NCI-H2196 (cell line): ENCODE data around the gene HOXD11.

Experiments used
- DNase-seq: peaks from one replicate; lab custom pipeline; 2025; ENCODE audit not compliant: unreplicated experiment; lab: John Stamatoyannopoulos, UW

Gene HOXD11

DNA sequence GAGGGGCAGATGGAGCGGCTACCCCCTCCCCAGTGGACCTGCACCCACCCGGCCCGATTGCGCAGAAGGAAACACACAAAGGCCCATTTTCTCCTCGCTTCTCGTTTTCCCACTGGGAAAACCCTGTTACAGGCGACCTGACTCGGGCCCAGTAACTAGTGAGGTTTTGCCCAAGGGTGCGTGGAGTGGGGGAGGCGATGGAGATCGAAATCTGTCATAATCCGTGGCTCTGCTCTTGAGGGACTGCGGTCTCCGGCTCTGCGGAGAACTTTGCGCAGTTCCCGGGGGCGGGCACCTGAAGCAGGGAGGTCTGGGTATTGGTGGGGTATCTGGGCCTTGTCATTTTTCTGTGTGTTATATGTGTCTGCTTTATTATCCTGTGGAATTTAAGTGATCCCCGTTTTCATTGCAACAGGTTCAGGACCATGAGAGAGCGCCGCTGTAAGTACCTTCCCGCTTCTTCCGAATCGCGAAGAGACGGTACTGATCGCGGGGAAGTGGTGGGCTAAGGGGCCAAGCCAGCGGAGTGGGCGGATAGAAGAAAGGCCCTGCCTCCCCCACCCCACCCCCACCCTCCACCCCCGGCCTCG is 40.2 kb downstream of the HOXD11 start:
- DNase-seq = no peak

GRCh38 chr2:176147800-176148496 is 40.9 kb downstream of the HOXD11 start:
- DNase-seq = no peak

DNA sequence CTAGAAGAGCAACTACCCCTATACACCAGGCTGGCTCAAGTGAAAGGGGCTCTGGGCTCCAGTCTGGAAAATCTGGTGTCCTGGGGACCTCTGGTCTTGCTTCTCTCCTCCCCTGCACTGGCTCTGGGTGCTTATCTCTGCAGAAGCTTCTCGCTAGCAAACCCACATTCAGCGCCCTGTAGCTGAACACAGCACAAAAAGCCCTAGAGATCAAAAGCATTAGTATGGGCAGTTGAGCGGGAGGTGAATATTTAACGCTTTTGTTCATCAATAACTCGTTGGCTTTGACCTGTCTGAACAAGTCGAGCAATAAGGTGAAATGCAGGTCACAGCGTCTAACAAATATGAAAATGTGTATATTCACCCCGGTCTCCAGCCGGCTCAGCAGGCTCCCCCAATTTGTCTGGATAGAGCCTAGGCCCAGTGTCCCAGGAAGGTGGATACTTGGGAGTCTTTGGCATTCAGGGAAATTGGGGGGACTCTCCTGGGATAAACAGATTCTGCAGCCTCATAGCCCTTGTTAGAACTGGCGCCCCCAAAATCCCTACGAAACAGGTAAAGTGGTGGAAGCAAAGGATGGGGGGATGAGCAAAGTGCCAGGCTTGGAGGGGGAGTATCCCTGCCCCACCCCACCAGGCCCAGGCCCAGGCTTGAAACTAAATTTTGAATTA is 41.8 kb downstream of the HOXD11 start:
- no peak for DNase-seq

GRCh38 chr2:176149481-176149938 is 42.4 kb downstream of the HOXD11 start:
- no peak for DNase-seq

DNA sequence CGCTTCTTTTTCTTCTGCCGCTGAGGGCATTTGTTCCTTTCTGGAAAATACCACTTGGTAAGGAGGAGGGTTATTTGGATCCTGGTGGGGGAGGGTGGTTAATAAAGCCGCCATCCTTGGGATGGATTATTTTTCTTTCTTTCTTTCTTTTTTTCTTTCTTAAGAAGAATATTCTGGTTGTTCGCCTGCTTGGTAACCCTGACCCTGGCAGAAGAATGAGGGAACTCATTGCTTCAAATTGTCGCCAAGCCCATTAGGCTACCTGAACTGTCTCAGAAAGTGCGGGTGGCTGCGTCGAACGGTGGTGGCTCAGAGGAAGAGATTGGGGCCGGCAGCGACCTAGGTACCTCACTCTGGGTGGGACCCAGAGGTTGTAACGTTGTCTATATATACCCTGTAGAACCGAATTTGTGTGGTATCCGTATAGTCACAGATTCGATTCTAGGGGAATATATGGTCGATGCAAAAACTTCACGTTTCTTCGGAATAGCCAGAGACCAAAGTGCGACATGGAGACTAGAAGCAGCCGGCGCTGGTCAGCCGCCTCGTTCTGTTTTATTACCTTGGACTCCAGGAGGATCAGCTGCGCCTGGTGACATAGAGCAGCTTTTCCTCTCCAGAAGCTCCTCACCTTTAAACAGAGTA is 43.0 kb downstream of the HOXD11 start:
- DNase-seq = no peak

DNA sequence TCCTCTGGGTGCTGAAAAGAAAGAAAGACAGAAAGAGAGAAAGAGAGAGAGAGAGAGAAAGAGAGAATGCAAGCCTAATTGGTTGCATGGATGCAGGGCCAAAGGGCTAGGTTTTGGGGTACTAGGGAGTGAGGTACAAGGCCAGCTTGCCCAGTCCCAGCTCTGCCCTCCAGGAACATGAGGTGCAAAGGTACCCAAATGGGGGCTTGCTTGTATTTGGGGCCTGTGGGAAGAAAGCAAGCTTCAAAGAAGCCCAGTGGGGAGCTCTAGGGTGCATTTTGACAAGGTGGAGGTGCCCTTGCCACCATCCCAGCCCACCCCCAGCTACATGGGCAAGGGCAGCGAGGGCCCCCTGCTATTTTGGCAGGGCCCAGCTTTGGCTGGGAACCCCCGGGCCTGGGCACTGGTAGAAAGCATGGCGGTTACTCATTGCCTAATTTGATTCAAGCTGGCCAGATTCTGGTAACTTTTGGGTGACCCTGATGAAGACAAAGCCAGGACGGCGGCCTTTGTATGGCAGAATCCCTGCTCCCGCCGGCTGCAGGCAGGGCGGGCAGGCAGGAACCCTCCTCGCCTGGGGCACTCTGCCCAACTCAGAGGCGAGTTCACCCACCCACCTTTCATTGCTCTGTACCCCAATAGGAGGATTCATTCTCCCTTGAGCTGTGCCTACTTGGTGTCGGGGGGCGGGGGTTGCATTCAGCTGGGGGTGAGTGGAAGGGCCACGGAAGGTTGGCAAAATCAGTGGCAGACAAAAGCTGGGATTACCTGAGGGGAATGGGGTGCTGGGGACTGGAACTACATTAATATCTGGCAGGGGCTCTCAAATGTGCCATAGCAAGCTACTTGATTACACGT is 43.7 kb downstream of the HOXD11 start:
- no peak for DNase-seq

- DNase-seq = no peak
Measured at GRCh38 chr2:176151442-176152287, 44.6 kb downstream of the HOXD11 start, which contains the start of gene HOXD4. Gene HOXD4 (plus strand): TSS chr2:176151550. CDS start chr2:176151634, 84 bp downstream.

DNA sequence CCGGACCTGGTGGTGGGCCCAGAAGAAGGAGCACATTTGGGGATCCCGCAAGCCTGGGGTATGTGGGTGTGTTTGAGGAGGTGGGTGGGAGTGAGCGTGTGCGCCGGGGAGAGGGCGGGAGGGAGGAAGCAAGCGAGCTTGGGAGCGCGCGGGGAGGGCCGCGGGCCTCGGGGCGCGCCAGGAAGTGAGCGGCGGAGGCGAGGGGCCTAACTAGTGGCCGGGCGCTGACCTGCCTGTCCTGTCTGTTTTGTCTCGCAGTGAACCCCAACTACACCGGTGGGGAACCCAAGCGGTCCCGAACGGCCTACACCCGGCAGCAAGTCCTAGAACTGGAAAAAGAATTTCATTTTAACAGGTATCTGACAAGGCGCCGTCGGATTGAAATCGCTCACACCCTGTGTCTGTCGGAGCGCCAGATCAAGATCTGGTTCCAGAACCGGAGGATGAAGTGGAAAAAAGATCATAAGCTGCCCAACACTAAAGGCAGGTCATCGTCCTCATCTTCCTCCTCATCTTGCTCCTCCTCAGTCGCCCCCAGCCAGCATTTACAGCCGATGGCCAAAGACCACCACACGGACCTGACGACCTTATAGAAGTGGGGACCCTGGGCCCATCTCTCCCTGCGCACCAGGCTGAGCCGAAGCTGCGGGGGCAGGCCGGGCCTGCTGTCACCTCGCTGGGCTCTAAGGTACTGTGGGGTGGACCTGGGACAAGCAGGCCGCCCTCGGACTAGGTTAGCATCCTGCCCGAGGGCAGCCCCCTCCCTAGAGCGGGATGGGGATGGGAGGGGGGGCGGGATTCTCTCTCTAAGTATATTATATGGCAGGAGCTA is 45.5 kb downstream of the HOXD11 start:
- no peak for DNase-seq

DNA sequence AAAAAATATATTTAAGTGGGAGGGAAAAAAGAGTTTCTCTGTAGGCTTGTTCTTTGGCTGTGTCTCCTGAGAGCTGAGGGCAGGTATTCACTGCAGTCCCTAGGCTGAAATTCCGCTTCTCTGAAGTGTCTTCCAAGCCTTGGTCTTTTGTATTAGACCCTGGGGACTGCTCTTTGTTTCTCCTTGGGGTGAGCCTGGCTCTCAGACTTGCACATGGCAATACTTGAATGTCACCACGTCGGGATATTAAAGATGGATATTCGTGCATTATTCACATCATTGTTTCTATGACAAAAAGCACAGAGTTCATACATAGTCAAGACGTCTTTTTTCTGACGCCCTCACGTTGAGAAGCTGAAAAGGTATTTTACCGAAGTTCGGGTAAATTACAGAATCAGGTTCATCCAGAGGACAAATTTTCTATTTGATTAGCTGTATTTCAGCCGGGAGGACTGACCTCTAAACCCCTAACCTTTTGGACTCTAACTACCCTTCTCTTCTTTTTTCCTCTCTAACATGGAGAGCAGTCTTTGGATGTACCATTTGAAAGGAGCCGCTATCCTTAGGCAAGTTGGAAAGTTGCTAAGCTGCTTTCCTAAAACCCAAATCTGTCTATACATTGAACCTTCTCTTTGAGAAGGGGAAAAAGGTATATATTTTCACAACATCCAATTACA is 47.6 kb downstream of the HOXD11 start:
- no peak for DNase-seq

GRCh38 chr2:176155356-176156044 is 48.4 kb downstream of the HOXD11 start:
- DNase-seq = no peak

- no peak for DNase-seq
Measured at GRCh38 chr2:176156301-176156806, 49.3 kb downstream of the HOXD11 start.

DNA sequence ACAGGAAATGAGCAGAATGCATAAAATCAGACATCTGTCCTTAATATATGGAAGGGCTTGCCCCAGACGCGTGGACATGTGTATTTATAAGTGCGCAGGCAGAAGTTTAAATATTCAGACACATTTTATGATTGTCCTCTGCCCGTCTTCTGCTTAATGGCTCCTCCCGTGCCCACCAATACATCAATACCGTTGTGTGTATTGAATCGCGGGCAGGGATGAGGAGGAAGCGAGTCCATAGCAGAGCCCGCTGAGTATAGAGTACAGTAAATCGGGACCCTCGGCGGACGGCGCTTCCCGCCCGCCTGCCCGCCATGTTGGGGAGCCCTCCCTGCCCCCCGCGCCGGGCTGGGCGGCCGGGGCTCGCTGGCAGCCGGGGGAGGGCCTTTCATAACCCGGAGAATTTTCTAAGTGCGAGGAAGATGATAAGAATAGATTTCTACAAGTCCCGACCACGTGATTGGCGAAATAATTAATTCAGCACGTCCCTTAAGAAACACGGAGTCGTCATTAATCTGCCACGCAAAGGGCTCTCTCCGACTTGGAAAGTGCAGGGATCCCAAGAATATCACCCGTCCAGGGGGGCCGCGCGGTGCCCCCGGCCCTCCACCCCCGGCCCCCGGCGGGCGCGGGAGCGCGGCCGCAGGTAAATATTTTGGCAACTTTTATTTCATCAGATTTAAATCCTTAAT is 49.9 kb downstream of the HOXD11 start, which contains the start of gene HOXD3:
Gene HOXD3, plus strand, starts transcription at position 501 of the 692 bp plus-strand sequence. CDS start 11,808 bp downstream, outside the sequence.
- DNase-seq = no peak

GRCh38 chr2:176157499-176158185 is 50.6 kb downstream of the HOXD11 start:
- no peak for DNase-seq

DNA sequence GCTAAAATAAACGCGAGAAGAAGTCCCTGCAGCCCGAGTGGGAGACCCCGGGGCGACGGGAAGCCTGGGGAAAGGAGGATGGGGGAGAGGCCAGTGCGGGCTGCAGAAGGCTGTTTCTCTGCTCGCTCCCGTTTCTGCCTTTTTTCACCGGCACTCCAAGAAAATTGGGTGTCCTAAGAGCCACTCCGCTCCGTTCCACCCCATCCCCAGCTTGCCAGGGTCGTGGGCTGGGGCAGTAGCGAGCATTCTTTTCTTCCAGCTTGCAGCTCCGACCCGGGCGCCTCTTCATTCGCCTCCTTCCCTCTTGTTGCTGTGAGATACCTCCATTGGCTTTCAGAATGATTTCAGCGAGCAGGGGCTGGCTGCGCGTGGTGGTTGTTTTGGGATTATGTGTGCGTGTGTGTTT is 51.1 kb downstream of the HOXD11 start:
- no peak for DNase-seq

GRCh38 chr2:176158855-176159662 is 52.0 kb downstream of the HOXD11 start:
- DNase-seq = no peak
